ENCODE measurements around the gene WDR37.
A peak's percentile ranks its signal among the peaks of the same experiment; 100 is the strongest.

- TF ChIP-seq TAF1 (IDR thresholded peaks at IDR 0.05; ENCODE audit: low read depth, low read length) (no peak), POLR2AphosphoS5 (IDR thresholded peaks at IDR 0.05; ENCODE audit: low read depth, low read length) (0 out of 2 replicates have a peak, but pooled peaks have one; percentile 44), POLR2A (IDR thresholded peaks at IDR 0.05; ENCODE audit: low read depth, low read length) (no peak), POU2F2 (IDR thresholded peaks at IDR 0.05; ENCODE audit: low read depth, low read length) (no peak), SPI1 (IDR thresholded peaks at IDR 0.05; ENCODE audit: low read depth, low read length) (no peak)
These were observed 35.7 kb upstream of the WDR37 start for GRCh38 chr10:1020460-1020859.
